Measurements from ENCODE around the gene MACROD2.
A peak's percentile ranks its signal among the peaks of the same experiment; 100 is the strongest.

The MACROD2 gene

GRCh38 chr20:14865731-14866130 is 870.4 kb downstream of the MACROD2 start:
- Histone ChIP-seq H3K9ac (no peak overlapping the region), H3K4me2 (ENCODE audit: low read length) (no peak overlapping the region), H2AFZ (peak overlapping the region; percentile 6), H3K27ac (no peak overlapping the region), H3K79me2 (no peaks in the 10 kb centered on the region), H3K4me3 (ENCODE audit: low read depth, low read length) (no peak overlapping the region), H3K4me1 (peaks cover 15% of the 10 kb centered on the region), H3K36me3 (ENCODE audit: control insufficient read depth, insufficient read depth, low read length) (no peaks in the 10 kb centered on the region), H3K9me3 (ENCODE audit: control insufficient read depth, low read length) (no peaks in the 10 kb centered on the region), H3K27me3 (ENCODE audit: control insufficient read depth, insufficient read depth, low read length) (no peaks in the 10 kb centered on the region)
- no peak for TF ChIP-seq CTCF (IDR thresholded peaks at IDR 0.05)

GRCh38 chr20:14866841-14867514 is 871.7 kb downstream of the MACROD2 start:
- H3K79me2 ChIP-seq, result no peaks in the 10 kb centered on the region
- H3K9me3 ChIP-seq (ENCODE audit: control insufficient read depth, low read length), result no peaks in the 10 kb centered on the region
- H3K4me3 ChIP-seq (ENCODE audit: low read depth, low read length), result no peak overlapping the region
- no peak overlapping the region for H3K9ac ChIP-seq
- H3K4me1 ChIP-seq, result peaks cover 10% of the 10 kb centered on the region
- peak overlapping the region; percentile 7 for H3K27ac ChIP-seq
- no peak for TF ChIP-seq CTCF (IDR thresholded peaks at IDR 0.05)
- H3K27me3 ChIP-seq (ENCODE audit: control insufficient read depth, insufficient read depth, low read length), result no peaks in the 10 kb centered on the region
- H3K36me3 ChIP-seq (ENCODE audit: control insufficient read depth, insufficient read depth, low read length), result no peaks in the 10 kb centered on the region
- H2AFZ ChIP-seq, result peak overlapping the region; percentile 26
- no peak overlapping the region for H3K4me2 ChIP-seq (ENCODE audit: low read length)

GRCh38 chr20:14877301-14878028 is 882.1 kb downstream of the MACROD2 start:
- peaks cover 22% of the 10 kb centered on the region for H3K4me1 ChIP-seq
- TF ChIP-seq CTCF (IDR thresholded peaks at IDR 0.05), result no peak
- no peak overlapping the region for H3K4me2 ChIP-seq (ENCODE audit: low read length)
- H3K79me2 ChIP-seq, result no peaks in the 10 kb centered on the region
- H3K36me3 ChIP-seq (ENCODE audit: control insufficient read depth, insufficient read depth, low read length), result no peaks in the 10 kb centered on the region
- H3K27me3 ChIP-seq (ENCODE audit: control insufficient read depth, insufficient read depth, low read length), result no peaks in the 10 kb centered on the region
- no peaks in the 10 kb centered on the region for H3K9me3 ChIP-seq (ENCODE audit: control insufficient read depth, low read length)
- H3K9ac ChIP-seq, result no peak overlapping the region
- H3K27ac ChIP-seq, result no peak overlapping the region
- H2AFZ ChIP-seq, result no peak overlapping the region
- H3K4me3 ChIP-seq (ENCODE audit: low read depth, low read length), result no peak overlapping the region

GRCh38 chr20:14878676-14879019 is 883.3 kb downstream of the MACROD2 start:
- H2AFZ ChIP-seq, result peak overlapping the region; percentile 74
- H3K9me3 ChIP-seq (ENCODE audit: control insufficient read depth, low read length), result no peaks in the 10 kb centered on the region
- H3K4me3 ChIP-seq (ENCODE audit: low read depth, low read length), result no peak overlapping the region
- no peak overlapping the region for H3K27ac ChIP-seq
- H3K36me3 ChIP-seq (ENCODE audit: control insufficient read depth, insufficient read depth, low read length), result no peaks in the 10 kb centered on the region
- no peaks in the 10 kb centered on the region for H3K79me2 ChIP-seq
- no peak overlapping the region for H3K9ac ChIP-seq
- no peaks in the 10 kb centered on the region for H3K27me3 ChIP-seq (ENCODE audit: control insufficient read depth, insufficient read depth, low read length)
- H3K4me1 ChIP-seq, result peaks cover 22% of the 10 kb centered on the region
- no peak overlapping the region for H3K4me2 ChIP-seq (ENCODE audit: low read length)
- no peak for TF ChIP-seq CTCF (IDR thresholded peaks at IDR 0.05)

Data from parathyroid adenoma (tissue), 2 donors.